Progenitor cell of endocrine pancreas (in vitro differentiated cells): ENCODE measurements around the gene AP2B1. TPM values are rescaled to one million over a fixed set of nuclear protein-coding genes. Genes with fewer than 3 reads are reported as not detected.
A peak's percentile ranks its signal among the peaks of the same experiment; 100 is the strongest.

ENCODE experiments used
- DNase-seq: peaks from one replicate; pipeline ENCODE4 v3.0.0; 2021; ENCODE audit warnings: low spot score; ENCODE audit not compliant: unreplicated experiment
- H3K27ac Mint-ChIP-seq: 2 replicates; pipeline ENCODE4 v1.8.0; 2021; ENCODE audit warnings: mild to moderate bottlenecking, moderate library complexity, mixed read lengths
- H3K27me3 Mint-ChIP-seq: 2 replicates; pipeline ENCODE4 v1.8.0; 2021; ENCODE audit warnings: mixed read lengths
- H3K36me3 Mint-ChIP-seq: 2 replicates; pipeline ENCODE4 v1.8.0; 2022; ENCODE audit warnings: mixed read lengths; ENCODE audit not compliant: insufficient read depth
- H3K4me1 Mint-ChIP-seq: 2 replicates; pipeline ENCODE4 v1.8.0; 2021; ENCODE audit warnings: low read depth, mixed read lengths
- H3K4me3 Mint-ChIP-seq: 2 replicates; pipeline ENCODE4 v1.8.0; 2021; ENCODE audit warnings: low read depth, mild to moderate bottlenecking, moderate library complexity, mixed read lengths
- H3K9me3 Mint-ChIP-seq: 2 replicates; pipeline ENCODE4 v1.8.0; 2021; ENCODE audit warnings: low read depth, mixed read lengths
- total RNA-seq: library from RNA; stranded (reverse); gene quantifications from 2 replicates; pipeline ENCODE4 v1.2.1, GENCODE V29; 2021
- TF ChIP-seq, protein P1 (sequence below): fragments of 200-600 bp; sonication (generic); IDR thresholded peaks from one replicate; pipeline ENCODE4 v1.5.0; 2021; ENCODE audit warnings: antibody characterized with exemption, mild to moderate bottlenecking; ENCODE audit not compliant: unreplicated experiment

AP2B1 gene
- total RNA-seq, 1 donor from 2014 or later, result 194 TPM

DNA sequence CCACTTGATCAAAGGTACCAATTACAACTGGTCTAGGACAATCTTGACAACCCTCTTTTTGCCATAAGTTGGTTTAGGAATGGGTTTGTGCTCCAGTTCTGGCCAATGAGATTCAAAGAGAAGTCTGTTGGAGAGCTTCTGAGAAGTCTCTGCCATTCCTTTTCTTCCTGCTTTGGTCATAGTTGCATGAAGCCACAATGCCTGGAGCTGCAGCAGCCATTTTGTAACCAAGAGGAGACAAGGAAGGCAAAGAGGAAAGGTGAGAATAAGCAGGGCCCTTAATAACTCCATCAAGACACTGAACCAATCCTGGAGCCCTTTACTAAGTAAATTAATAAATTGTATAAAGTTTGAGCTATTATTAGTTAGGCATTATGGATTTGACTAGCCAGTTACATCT is 170.1 kb downstream of the AP2B1 start:
- H3K4me3 Mint-ChIP-seq, result no peak overlapping the region
- no peak overlapping the region for H3K27ac Mint-ChIP-seq
- no peaks in the 10 kb centered on the region for H3K9me3 Mint-ChIP-seq
- TF ChIP-seq, protein P1, sequence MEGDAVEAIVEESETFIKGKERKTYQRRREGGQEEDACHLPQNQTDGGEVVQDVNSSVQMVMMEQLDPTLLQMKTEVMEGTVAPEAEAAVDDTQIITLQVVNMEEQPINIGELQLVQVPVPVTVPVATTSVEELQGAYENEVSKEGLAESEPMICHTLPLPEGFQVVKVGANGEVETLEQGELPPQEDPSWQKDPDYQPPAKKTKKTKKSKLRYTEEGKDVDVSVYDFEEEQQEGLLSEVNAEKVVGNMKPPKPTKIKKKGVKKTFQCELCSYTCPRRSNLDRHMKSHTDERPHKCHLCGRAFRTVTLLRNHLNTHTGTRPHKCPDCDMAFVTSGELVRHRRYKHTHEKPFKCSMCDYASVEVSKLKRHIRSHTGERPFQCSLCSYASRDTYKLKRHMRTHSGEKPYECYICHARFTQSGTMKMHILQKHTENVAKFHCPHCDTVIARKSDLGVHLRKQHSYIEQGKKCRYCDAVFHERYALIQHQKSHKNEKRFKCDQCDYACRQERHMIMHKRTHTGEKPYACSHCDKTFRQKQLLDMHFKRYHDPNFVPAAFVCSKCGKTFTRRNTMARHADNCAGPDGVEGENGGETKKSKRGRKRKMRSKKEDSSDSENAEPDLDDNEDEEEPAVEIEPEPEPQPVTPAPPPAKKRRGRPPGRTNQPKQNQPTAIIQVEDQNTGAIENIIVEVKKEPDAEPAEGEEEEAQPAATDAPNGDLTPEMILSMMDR, result no peak
- H3K4me1 Mint-ChIP-seq, result no peaks in the 10 kb centered on the region
- H3K27me3 Mint-ChIP-seq, result peaks cover 5% of the 10 kb centered on the region
- DNase-seq, result no peak
- no peaks in the 10 kb centered on the region for H3K36me3 Mint-ChIP-seq

DNA sequence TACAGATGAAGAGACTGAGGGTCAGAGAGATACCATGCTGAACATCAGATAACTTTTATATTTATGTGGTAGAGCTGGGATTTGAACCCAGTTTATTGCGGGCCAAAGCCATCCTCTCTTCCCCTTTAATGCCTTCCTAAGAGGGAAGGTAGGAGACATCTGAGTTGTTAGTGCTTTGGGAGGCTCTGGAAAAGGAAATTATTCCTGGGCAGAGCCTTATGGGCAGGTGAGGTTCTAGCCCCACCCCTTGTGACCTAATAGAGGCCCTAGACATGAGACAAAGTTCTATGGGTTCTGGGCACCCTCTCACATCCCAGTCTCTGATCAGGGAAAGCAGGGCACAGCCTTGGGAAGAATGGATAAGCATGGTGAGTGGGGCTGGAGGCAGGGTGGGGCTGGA is 173.5 kb downstream of the AP2B1 start, which contains the start of gene C17orf50:
TSS of gene C17orf50 (plus strand) at position 301 of the 400 bp plus-strand sequence. CDS start at position 356, 55 bp downstream.
- Mint-ChIP-seq H3K9me3 (no peaks in the 10 kb centered on the region), H3K4me3 (no peak within 1 kb of the TSS), H3K27ac (no peak within 1 kb of the TSS), H3K4me1 (peaks cover 4% of the 10 kb centered on the region), H3K36me3 (no peaks in the 10 kb centered on the region), H3K27me3 (no peaks in the 10 kb centered on the region)
- TF ChIP-seq, protein P1, result no peak
- DNase-seq, result no peak

DNA sequence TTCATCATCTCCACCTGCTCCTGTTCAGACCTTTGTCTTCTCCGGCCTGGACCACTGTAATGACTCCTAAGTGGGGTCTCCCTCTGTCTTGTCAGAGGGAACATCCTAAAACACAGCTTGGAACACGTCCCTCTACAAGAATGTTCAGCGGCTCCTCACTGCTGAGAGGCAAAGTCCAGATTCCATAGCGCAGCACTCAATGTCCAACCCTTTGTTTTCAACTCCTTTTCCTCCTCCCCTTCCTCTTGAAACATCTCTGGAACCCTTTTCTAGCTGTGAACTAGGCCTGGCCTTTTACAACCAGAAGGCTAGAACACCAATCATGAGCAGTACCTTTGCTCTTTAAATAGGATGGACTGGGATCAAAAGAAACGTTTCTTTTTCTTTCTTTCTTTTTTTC is 174.5 kb downstream of the AP2B1 start:
- Mint-ChIP-seq H3K4me1 (peaks cover 4% of the 10 kb centered on the region), H3K27ac (no peak overlapping the region), H3K36me3 (no peaks in the 10 kb centered on the region), H3K27me3 (no peaks in the 10 kb centered on the region), H3K4me3 (no peak overlapping the region), H3K9me3 (no peaks in the 10 kb centered on the region)
- DNase-seq, result no peak
- TF ChIP-seq, protein P1, result no peak

DNA sequence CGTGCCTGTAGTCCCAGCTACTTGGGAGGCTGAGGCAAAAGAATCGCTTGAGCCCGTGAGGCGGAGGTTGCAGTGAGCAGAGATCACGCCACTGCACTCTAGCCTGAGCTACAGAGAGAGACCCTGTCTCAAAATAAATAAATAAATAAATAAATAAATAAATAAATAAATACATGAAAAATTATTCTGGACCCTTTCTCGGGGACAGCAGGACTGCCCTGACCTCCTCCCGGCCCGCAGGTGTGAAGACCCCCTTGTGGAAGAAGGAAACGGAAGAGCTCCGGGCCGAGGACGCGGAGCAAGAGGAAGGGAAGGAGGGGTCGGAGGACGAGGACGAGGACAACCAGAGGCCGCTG is 176.6 kb downstream of the AP2B1 start:
- DNase-seq, result no peak
- Mint-ChIP-seq H3K36me3 (no peaks in the 10 kb centered on the region), H3K27me3 (peaks cover 12% of the 10 kb centered on the region), H3K9me3 (no peaks in the 10 kb centered on the region), H3K27ac (no peak overlapping the region), H3K4me3 (peak overlapping the region; percentile 61), H3K4me1 (peaks cover 4% of the 10 kb centered on the region)
- TF ChIP-seq, protein P1, result no peak

DNA sequence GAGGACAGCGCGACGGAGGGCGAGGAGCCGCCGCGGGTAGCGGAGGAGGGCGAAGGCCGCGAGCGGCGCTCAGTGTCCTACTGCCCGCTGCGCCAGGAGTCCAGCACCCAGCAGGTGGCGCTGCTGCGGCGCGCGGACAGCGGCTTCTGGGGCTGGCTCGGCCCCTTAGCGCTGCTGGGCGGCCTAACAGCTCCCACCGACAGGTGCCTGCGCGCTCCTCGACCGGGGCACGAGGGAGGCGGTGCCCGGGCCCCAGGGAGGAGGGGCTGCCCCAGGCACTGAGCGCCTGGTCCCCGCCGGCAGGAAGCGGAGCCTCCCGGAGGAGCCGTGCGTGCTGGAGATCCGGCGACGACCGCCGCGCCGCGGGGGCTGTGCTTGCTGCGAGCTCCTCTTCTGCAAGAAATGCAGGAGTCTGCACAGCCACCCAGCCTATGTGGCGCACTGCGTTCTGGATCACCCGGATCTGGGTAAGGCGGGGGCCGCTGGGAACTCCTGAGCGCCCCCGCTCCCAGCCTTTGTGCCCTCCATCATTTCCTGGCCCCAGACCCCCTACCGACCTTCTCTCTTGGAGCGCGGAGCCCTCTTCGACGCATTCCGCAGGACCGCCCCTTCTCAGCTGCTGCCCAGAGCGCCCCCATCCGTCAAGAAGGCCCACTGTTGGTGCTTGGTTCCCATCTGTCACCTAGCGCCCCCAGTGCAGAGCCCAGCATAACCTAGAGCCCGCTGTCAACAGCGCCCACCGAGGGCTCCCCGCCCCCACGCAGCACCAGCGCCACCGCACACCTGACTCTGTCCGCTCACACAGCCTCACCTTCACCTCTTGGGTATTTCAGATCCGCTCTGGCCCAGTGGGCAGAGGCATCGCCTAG is 177.2 kb downstream of the AP2B1 start:
- Mint-ChIP-seq H3K27ac (peak overlapping the region; percentile 97), H3K36me3 (no peaks in the 10 kb centered on the region), H3K27me3 (peaks cover 12% of the 10 kb centered on the region), H3K4me1 (peaks cover 4% of the 10 kb centered on the region), H3K4me3 (peak overlapping the region; percentile 86), H3K9me3 (no peaks in the 10 kb centered on the region)
- DNase-seq, result peak; percentile 95
- TF ChIP-seq, protein P1, result peak; percentile 81
